Panc1 (cell line): ENCODE measurements around the gene PARP16. TPM values are rescaled to one million over a fixed set of nuclear protein-coding genes. Genes with fewer than 3 reads are reported as not detected.

Experiments
- ATAC-seq: fragments of 200-7000 bp; cut with Tn5 transposase; 2 replicates; pipeline ENCODE4 v1.9.1; 2020; ENCODE audit warnings: mild to moderate bottlenecking, moderate library complexity
- BruUV-seq: library from RNA; stranded (reverse); fragments of 400-500 nt; replicated peaks from 2 replicates; lab custom pipeline; 2021; lab: Mats Ljungman, UMichigan
- CTCF ChIA-PET: fragments of 300-600 bp; sonication (Branson Sonifier 250); formaldehyde crosslinking; loops from one replicate; lab custom pipeline; 2022; ENCODE audit warnings: antibody characterized with exemption; lab: Charles Lee
- POLR2A ChIA-PET: fragments of 300-600 bp; sonication (Branson Sonifier 250); formaldehyde crosslinking; loops from one replicate; lab custom pipeline; 2022; ENCODE audit warnings: antibody characterized with exemption; lab: Charles Lee
- DNase-seq: peaks from one replicate; pipeline ENCODE4 v3.0.0-alpha.2; 2010; ENCODE audit warnings: low read depth, low spot score
- H3K27ac ChIP-seq: 2 replicates; pipeline ENCODE4 v1.5.1; 2011; ENCODE audit warnings: mild to moderate bottlenecking, low read length, inconsistent platforms
- H3K27me3 ChIP-seq: fragments of 200-500 bp; sonication (Bioruptor generic); 2 replicates; pipeline ENCODE4 v1.6.0; 2014; ENCODE audit warnings: low read length, inconsistent platforms; ENCODE audit not compliant: control insufficient read depth, insufficient read depth
- H3K36me3 ChIP-seq: fragments of 200-500 bp; sonication (Bioruptor generic); 2 replicates; pipeline ENCODE4 v1.5.1; 2014; ENCODE audit warnings: inconsistent platforms, mild to moderate bottlenecking, low read length, moderate library complexity; ENCODE audit not compliant: control insufficient read depth, insufficient read depth
- H3K4me1 ChIP-seq: 2 replicates; pipeline ENCODE4 v1.5.1; 2011; ENCODE audit warnings: inconsistent platforms, mild to moderate bottlenecking, low read length, moderate library complexity; ENCODE audit not compliant: control insufficient read depth, insufficient read depth
- H3K4me3 ChIP-seq, 2 experiments: 2 replicates each; pipeline ENCODE4 v1.5.1; 2011 to 2012; ENCODE audit warnings: low read depth in 2 of 2, low read length in 2 of 2, mild to moderate bottlenecking in 2 of 2, inconsistent platforms in 1 of 2, moderate library complexity in 1 of 2
- H3K9me3 ChIP-seq: fragments of 200-500 bp; sonication (Bioruptor generic); 2 replicates; pipeline ENCODE4 v1.5.1; 2014; ENCODE audit warnings: low read depth, mild to moderate bottlenecking, inconsistent platforms, low read length, moderate library complexity; ENCODE audit not compliant: control insufficient read depth, insufficient read depth
- CTCF ChIP-seq: fragments of 450-650 bp; IDR thresholded peaks from 2 replicates; pipeline ENCODE4 v1.5.1; 2017; ENCODE audit warnings: mild to moderate bottlenecking
- POLR2AphosphoS5 ChIP-seq: IDR thresholded peaks from 2 replicates; pipeline ENCODE4 v1.6.1; 2012; ENCODE audit warnings: mild to moderate bottlenecking, low read depth, low read length, moderate library complexity
- SIN3A ChIP-seq: IDR thresholded peaks from 2 replicates; pipeline ENCODE4 v1.6.1; 2012; ENCODE audit warnings: low read depth, mild to moderate bottlenecking, low read length, moderate library complexity, borderline replicate concordance; ENCODE audit not compliant: insufficient read depth
- TCF7L2 ChIP-seq: IDR thresholded peaks from 2 replicates; pipeline ENCODE4 v1.6.1; 2011; ENCODE audit warnings: mild to moderate bottlenecking, low read depth, low read length, inconsistent platforms
- in situ Hi-C: cut with HindIII; loops from 2 replicates; pipeline ENCODE4 v1.10.0; 2016; ENCODE audit warnings: low sequenced_read_pairs, low pct_unique_long_range_greater_than_20kb
- intact Hi-C: fragments of 100-400 bp; cut with micrococcal nuclease; formaldehyde crosslinking; loops from one replicate; pipeline ENCODE4 v1.10.0; 2022; ENCODE audit not compliant: unreplicated experiment
- total RNA-seq: library from RNA; stranded (reverse); gene quantifications from one replicate; pipeline ENCODE4 v1.2.1, GENCODE V29; 2021; ENCODE audit not compliant: unreplicated experiment
- TF ChIP-seq, protein P1 (sequence below), 2 experiments: IDR thresholded peaks; 2 replicates each; pipeline ENCODE4 v1.6.1; 2011 to 2012; ENCODE audit warnings: low read depth in 2 of 2, control low read depth in 1 of 2, low read length in 1 of 2, mild to moderate bottlenecking in 1 of 2, moderate library complexity in 1 of 2; ENCODE audit not compliant: insufficient read depth in 1 of 2

The PARP16 gene
- total RNA-seq, 1 experiment from 2014 or later: 15.4 TPM

DNA sequence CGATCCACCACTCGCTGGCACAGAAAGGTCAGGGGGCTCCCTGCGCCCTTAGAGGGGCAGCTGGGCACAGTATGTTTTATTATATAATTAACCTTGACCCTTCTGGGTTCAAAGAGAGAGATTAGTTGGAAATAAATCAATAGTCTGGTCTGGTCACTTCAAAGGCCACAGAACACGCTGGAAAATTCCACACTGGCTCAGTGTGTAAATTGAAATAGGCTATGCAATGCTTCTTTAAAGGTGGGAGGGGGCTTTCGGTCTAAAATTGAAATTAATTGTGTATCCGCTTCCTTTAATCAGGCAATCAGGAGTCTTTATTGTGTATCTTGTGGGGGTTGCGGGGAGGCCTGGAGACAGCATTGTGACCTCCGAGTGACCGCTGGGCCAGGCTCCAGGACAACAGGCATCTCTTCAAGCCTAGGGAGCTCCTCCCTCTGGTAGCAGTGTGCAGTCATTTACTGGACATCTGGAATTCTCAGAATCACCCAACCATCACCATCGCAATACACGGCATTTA is 25.8 kb upstream of the PARP16 start:
- no peak overlapping the region for H3K27ac ChIP-seq
- H3K4me1 ChIP-seq: no peaks in the 10 kb centered on the region
- no TSS peak for BruUV-seq
- in situ Hi-C loops (no loop called here), intact Hi-C loops (no loop called here)
- peak; percentile 50; the same call in 1 of the 2 replicates for ATAC-seq
- H3K4me3 ChIP-seq: no peak overlapping the region
- no peaks in the 10 kb centered on the region for H3K27me3 ChIP-seq
- POLR2A ChIA-PET: interaction anchor here (0.7 kb wide), 1 partner anchor 25 kb away, joined by 3 read pairs; no protein-coding TSS in a partner anchor
- H3K36me3 ChIP-seq: no peaks in the 10 kb centered on the region
- H3K9me3 ChIP-seq: no peaks in the 10 kb centered on the region
- DNase-seq: no peak
- CTCF ChIA-PET: no interaction called here
- TF ChIP-seq TCF7L2 (no peak), POLR2AphosphoS5 (no peak), CTCF (no peak), SIN3A (no peak)
- TF ChIP-seq, protein P1, sequence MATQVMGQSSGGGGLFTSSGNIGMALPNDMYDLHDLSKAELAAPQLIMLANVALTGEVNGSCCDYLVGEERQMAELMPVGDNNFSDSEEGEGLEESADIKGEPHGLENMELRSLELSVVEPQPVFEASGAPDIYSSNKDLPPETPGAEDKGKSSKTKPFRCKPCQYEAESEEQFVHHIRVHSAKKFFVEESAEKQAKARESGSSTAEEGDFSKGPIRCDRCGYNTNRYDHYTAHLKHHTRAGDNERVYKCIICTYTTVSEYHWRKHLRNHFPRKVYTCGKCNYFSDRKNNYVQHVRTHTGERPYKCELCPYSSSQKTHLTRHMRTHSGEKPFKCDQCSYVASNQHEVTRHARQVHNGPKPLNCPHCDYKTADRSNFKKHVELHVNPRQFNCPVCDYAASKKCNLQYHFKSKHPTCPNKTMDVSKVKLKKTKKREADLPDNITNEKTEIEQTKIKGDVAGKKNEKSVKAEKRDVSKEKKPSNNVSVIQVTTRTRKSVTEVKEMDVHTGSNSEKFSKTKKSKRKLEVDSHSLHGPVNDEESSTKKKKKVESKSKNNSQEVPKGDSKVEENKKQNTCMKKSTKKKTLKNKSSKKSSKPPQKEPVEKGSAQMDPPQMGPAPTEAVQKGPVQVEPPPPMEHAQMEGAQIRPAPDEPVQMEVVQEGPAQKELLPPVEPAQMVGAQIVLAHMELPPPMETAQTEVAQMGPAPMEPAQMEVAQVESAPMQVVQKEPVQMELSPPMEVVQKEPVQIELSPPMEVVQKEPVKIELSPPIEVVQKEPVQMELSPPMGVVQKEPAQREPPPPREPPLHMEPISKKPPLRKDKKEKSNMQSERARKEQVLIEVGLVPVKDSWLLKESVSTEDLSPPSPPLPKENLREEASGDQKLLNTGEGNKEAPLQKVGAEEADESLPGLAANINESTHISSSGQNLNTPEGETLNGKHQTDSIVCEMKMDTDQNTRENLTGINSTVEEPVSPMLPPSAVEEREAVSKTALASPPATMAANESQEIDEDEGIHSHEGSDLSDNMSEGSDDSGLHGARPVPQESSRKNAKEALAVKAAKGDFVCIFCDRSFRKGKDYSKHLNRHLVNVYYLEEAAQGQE (IDR thresholded peaks at IDR 0.05; ENCODE audit: insufficient read depth in 1 of 2, low read depth in 2 of 2, low read length in 1 of 2): no peak

- in situ Hi-C loops (no loop called here), intact Hi-C loops (no loop called here)
- no peak for ATAC-seq
- Histone ChIP-seq H3K27ac (no peak overlapping the region), H3K4me1 (no peaks in the 10 kb centered on the region), H3K9me3 (no peaks in the 10 kb centered on the region), H3K27me3 (no peaks in the 10 kb centered on the region), H3K36me3 (no peaks in the 10 kb centered on the region), H3K4me3 (no peak overlapping the region)
- ChIA-PET POLR2A (no interaction called here), CTCF (no interaction called here)
- no peak for DNase-seq
- TF ChIP-seq SIN3A: no peak
- no peak for TF ChIP-seq TCF7L2
- TF ChIP-seq, protein P1 (IDR thresholded peaks at IDR 0.05; ENCODE audit: insufficient read depth in 1 of 2, low read depth in 2 of 2, low read length in 1 of 2): no peak
- TF ChIP-seq CTCF: no peak
- no peak for TF ChIP-seq POLR2AphosphoS5
- no TSS peak for BruUV-seq
Measured at GRCh38 chr15:65311760-65312159, 25.1 kb upstream of the PARP16 start.
